HEK293 (cell line): Measurements from ENCODE around the gene BLACAT1.

Experiments used
- CTCF ChIA-PET: fragments of 350-600 bp; formaldehyde crosslinking; extraction: SDS; loops from one replicate; lab custom pipeline; 2021; ENCODE audit warnings: antibody characterized with exemption; lab: Yijun Ruan, JAX
- POLR2A ChIA-PET: fragments of 300-600 bp; formaldehyde crosslinking; extraction: SDS; loops from one replicate; lab custom pipeline; 2020; ENCODE audit warnings: antibody characterized with exemption, inconsistent platforms; lab: Yijun Ruan, JAX
- H3K27ac ChIP-seq: fragments of 200-500 bp; sonication (Bioruptor generic); 2 replicates; pipeline ENCODE4 v1.5.1; 2014; ENCODE audit warnings: low read depth, low read length, control low read depth, inconsistent platforms; ENCODE audit errors: extremely low read depth
- H3K36me3 ChIP-seq, 2 experiments: fragments of 200-500 bp in 1 of 2; sonication (Bioruptor generic) in 1 of 2; 1 replicate in 1 of 2; 2 replicates in 1 of 2; pipeline ENCODE4 v1.5.1; 2014 to 2017; ENCODE audit warnings: inconsistent platforms in 2 of 2, low read length in 2 of 2; ENCODE audit not compliant: control insufficient read depth in 2 of 2, insufficient read depth in 1 of 2
- H3K4me1 ChIP-seq: fragments of 200-500 bp; sonication (Bioruptor generic); 2 replicates; pipeline ENCODE4 v1.5.1; 2014; ENCODE audit warnings: mild to moderate bottlenecking, low read length, inconsistent platforms; ENCODE audit not compliant: control insufficient read depth, insufficient read depth
- H3K4me3 ChIP-seq: 2 replicates; pipeline ENCODE4 v1.5.1; 2011; ENCODE audit warnings: low read depth, mild to moderate bottlenecking, control low read depth, low read length, moderate library complexity
- H3K9me3 ChIP-seq: fragments of 200-500 bp; sonication (Bioruptor generic); 2 replicates; pipeline ENCODE4 v1.5.1; 2014; ENCODE audit warnings: low read depth, low read length, inconsistent platforms; ENCODE audit not compliant: control insufficient read depth, insufficient read depth
- ATF2 ChIP-seq: fragments of 450-650 bp; formaldehyde crosslinking; IDR thresholded peaks from 2 replicates; pipeline ENCODE4 v1.5.1; 2016; ENCODE audit warnings: missing biosample characterization, missing genetic modification characterization, low read depth
- CTCF ChIP-seq: fragments of 450-650 bp; formaldehyde crosslinking; IDR thresholded peaks from 2 replicates; pipeline ENCODE4 v1.5.1; 2016; ENCODE audit warnings: missing biosample characterization, missing genetic modification characterization
- INSM2 ChIP-seq: fragments of 450-650 bp; formaldehyde crosslinking; IDR thresholded peaks from 2 replicates; pipeline ENCODE4 v1.5.1; 2016; ENCODE audit warnings: missing biosample characterization, missing genetic modification characterization
- RBAK ChIP-seq: fragments of 450-650 bp; formaldehyde crosslinking; IDR thresholded peaks from 2 replicates; pipeline ENCODE4 v1.5.1; 2016; ENCODE audit warnings: missing biosample characterization, missing genetic modification characterization
- TRIM28 ChIP-seq: IDR thresholded peaks from 2 replicates; pipeline ENCODE4 v1.6.1; 2011; ENCODE audit warnings: low read length, control low read depth, borderline replicate concordance
- ZBTB10 ChIP-seq: fragments of 450-650 bp; formaldehyde crosslinking; IDR thresholded peaks from 2 replicates; pipeline ENCODE4 v1.5.1; 2016; ENCODE audit warnings: missing biosample characterization, missing genetic modification characterization
- ZBTB17 ChIP-seq: fragments of 450-650 bp; formaldehyde crosslinking; IDR thresholded peaks from 2 replicates; pipeline ENCODE4 v1.5.1; 2016; ENCODE audit warnings: missing biosample characterization, missing genetic modification characterization
- ZEB2 ChIP-seq: fragments of 450-650 bp; formaldehyde crosslinking; IDR thresholded peaks from 2 replicates; pipeline ENCODE4 v1.5.1; 2016; ENCODE audit warnings: missing biosample characterization, missing genetic modification characterization
- ZFP37 ChIP-seq: fragments of 450-650 bp; formaldehyde crosslinking; IDR thresholded peaks from 2 replicates; pipeline ENCODE4 v1.5.1; 2016; ENCODE audit warnings: missing biosample characterization, missing genetic modification characterization
- ZNF169 ChIP-seq: fragments of 450-650 bp; formaldehyde crosslinking; IDR thresholded peaks from 2 replicates; pipeline ENCODE4 v1.5.1; 2016; ENCODE audit warnings: missing biosample characterization, missing genetic modification characterization
- ZNF501 ChIP-seq: fragments of 450-650 bp; formaldehyde crosslinking; IDR thresholded peaks from 2 replicates; pipeline ENCODE4 v1.5.1; 2016; ENCODE audit warnings: missing biosample characterization, missing genetic modification characterization
- ZNF548 ChIP-seq: fragments of 450-650 bp; formaldehyde crosslinking; IDR thresholded peaks from 2 replicates; pipeline ENCODE4 v1.5.1; 2016; ENCODE audit warnings: missing biosample characterization, missing genetic modification characterization
- ZNF558 ChIP-seq: fragments of 450-650 bp; formaldehyde crosslinking; IDR thresholded peaks from 2 replicates; pipeline ENCODE4 v1.5.1; 2016; ENCODE audit warnings: missing biosample characterization, missing genetic modification characterization
- ZNF707 ChIP-seq: fragments of 450-650 bp; formaldehyde crosslinking; IDR thresholded peaks from 2 replicates; pipeline ENCODE4 v1.5.1; 2016; ENCODE audit warnings: missing biosample characterization, missing genetic modification characterization
- TF ChIP-seq, protein P1 (sequence below): fragments of 450-650 bp; formaldehyde crosslinking; IDR thresholded peaks from 2 replicates; pipeline ENCODE4 v1.5.1; 2016; ENCODE audit warnings: missing biosample characterization, missing genetic modification characterization
- TF ChIP-seq, protein P2 (sequence below): fragments of 450-650 bp; formaldehyde crosslinking; IDR thresholded peaks from 2 replicates; pipeline ENCODE4 v1.5.1; 2016; ENCODE audit warnings: missing biosample characterization, missing genetic modification characterization, low read depth
- TF ChIP-seq, protein P3 (sequence below): fragments of 450-650 bp; formaldehyde crosslinking; IDR thresholded peaks from 2 replicates; pipeline ENCODE4 v1.5.1; 2016; ENCODE audit warnings: missing biosample characterization, missing genetic modification characterization, borderline replicate concordance

The BLACAT1 gene

GRCh38 chr1:205446828-205447227 lies 9.0 kb downstream of the BLACAT1 start:
- no peak for TF ChIP-seq ZNF558
- TF ChIP-seq ZFP37, result no peak
- TF ChIP-seq, protein P1, sequence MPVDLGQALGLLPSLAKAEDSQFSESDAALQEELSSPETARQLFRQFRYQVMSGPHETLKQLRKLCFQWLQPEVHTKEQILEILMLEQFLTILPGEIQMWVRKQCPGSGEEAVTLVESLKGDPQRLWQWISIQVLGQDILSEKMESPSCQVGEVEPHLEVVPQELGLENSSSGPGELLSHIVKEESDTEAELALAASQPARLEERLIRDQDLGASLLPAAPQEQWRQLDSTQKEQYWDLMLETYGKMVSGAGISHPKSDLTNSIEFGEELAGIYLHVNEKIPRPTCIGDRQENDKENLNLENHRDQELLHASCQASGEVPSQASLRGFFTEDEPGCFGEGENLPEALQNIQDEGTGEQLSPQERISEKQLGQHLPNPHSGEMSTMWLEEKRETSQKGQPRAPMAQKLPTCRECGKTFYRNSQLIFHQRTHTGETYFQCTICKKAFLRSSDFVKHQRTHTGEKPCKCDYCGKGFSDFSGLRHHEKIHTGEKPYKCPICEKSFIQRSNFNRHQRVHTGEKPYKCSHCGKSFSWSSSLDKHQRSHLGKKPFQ (tag by site-specific recombination), result no peak
- no peak for TF ChIP-seq ZNF169 (tag by site-specific recombination)
- TF ChIP-seq TRIM28, result no peak
- no peak for TF ChIP-seq ZEB2 (tag by site-specific recombination)
- TF ChIP-seq, protein P2, sequence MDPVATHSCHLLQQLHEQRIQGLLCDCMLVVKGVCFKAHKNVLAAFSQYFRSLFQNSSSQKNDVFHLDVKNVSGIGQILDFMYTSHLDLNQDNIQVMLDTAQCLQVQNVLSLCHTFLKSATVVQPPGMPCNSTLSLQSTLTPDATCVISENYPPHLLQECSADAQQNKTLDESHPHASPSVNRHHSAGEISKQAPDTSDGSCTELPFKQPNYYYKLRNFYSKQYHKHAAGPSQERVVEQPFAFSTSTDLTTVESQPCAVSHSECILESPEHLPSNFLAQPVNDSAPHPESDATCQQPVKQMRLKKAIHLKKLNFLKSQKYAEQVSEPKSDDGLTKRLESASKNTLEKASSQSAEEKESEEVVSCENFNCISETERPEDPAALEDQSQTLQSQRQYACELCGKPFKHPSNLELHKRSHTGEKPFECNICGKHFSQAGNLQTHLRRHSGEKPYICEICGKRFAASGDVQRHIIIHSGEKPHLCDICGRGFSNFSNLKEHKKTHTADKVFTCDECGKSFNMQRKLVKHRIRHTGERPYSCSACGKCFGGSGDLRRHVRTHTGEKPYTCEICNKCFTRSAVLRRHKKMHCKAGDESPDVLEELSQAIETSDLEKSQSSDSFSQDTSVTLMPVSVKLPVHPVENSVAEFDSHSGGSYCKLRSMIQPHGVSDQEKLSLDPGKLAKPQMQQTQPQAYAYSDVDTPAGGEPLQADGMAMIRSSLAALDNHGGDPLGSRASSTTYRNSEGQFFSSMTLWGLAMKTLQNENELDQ (tag by site-specific recombination), result no peak
- no peak for TF ChIP-seq ZNF548 (tag by site-specific recombination)
- TF ChIP-seq ZBTB10 (tag by site-specific recombination), result no peak
- CTCF ChIA-PET, result interaction anchor here (0.6 to 1.5 kb wide), 4 partner anchors 8 to 119 kb away, joined by 3 to 5 read pairs (median 4); partner anchors contain the start of gene CDK18
- POLR2A ChIA-PET, result no interaction called here
- Histone ChIP-seq H3K4me3 (no peak overlapping the region), H3K36me3 (no peaks in the 10 kb centered on the region), H3K9me3 (no peaks in the 10 kb centered on the region), H3K4me1 (no peaks in the 10 kb centered on the region; the same call in 1 of the 2 replicates), H3K27ac (no peak overlapping the region)

GRCh38 chr1:205445646-205445935 lies 10.3 kb downstream of the BLACAT1 start:
- no peaks in the 10 kb centered on the region for H3K9me3 ChIP-seq
- CTCF ChIA-PET, result interaction anchor here (1.0 to 1.9 kb wide), 4 partner anchors 9 to 40 kb away, joined by 3 to 6 read pairs (median 4); no protein-coding TSS in a partner anchor
- H3K4me1 ChIP-seq, result no peaks in the 10 kb centered on the region; the same call in 1 of the 2 replicates
- no peak overlapping the region for H3K27ac ChIP-seq
- POLR2A ChIA-PET, result no interaction called here
- H3K4me3 ChIP-seq, result no peak overlapping the region
- no peaks in the 10 kb centered on the region for H3K36me3 ChIP-seq
- TF ChIP-seq INSM2, result no peak
- no peak for TF ChIP-seq CTCF (tag by site-specific recombination)
- TF ChIP-seq ZNF707 (tag by site-specific recombination), result no peak
- no peak for TF ChIP-seq ZNF501 (tag by site-specific recombination)
- no peak for TF ChIP-seq ZEB2 (tag by site-specific recombination)
- TF ChIP-seq, protein P3, sequence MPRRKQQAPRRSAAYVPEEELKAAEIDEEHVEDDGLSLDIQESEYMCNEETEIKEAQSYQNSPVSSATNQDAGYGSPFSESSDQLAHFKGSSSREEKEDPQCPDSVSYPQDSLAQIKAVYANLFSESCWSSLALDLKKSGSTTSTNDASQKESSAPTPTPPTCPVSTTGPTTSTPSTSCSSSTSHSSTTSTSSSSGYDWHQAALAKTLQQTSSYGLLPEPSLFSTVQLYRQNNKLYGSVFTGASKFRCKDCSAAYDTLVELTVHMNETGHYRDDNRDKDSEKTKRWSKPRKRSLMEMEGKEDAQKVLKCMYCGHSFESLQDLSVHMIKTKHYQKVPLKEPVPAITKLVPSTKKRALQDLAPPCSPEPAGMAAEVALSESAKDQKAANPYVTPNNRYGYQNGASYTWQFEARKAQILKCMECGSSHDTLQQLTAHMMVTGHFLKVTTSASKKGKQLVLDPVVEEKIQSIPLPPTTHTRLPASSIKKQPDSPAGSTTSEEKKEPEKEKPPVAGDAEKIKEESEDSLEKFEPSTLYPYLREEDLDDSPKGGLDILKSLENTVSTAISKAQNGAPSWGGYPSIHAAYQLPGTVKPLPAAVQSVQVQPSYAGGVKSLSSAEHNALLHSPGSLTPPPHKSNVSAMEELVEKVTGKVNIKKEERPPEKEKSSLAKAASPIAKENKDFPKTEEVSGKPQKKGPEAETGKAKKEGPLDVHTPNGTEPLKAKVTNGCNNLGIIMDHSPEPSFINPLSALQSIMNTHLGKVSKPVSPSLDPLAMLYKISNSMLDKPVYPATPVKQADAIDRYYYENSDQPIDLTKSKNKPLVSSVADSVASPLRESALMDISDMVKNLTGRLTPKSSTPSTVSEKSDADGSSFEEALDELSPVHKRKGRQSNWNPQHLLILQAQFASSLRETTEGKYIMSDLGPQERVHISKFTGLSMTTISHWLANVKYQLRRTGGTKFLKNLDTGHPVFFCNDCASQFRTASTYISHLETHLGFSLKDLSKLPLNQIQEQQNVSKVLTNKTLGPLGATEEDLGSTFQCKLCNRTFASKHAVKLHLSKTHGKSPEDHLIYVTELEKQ (tag by site-specific recombination), result no peak
- TF ChIP-seq ZBTB17 (tag by site-specific recombination), result no peak
- no peak for TF ChIP-seq ATF2 (tag by site-specific recombination)
- no peak for TF ChIP-seq RBAK
